MCF 10A (cell line): ENCODE results near the gene ZFHX3. TPM values are rescaled to one million over a fixed set of nuclear protein-coding genes. Genes with fewer than 3 reads are reported as not detected.

Source experiments
- BruUV-seq: library from RNA; stranded (reverse); fragments of 400-500 nt; replicated peaks from 2 replicates; lab custom pipeline; 2021; lab: Mats Ljungman, UMichigan
- CTCF ChIA-PET: fragments of 300-600 bp; sonication (Branson Sonifier 250); formaldehyde crosslinking; extraction: SDS; loops from one replicate; lab custom pipeline; 2021; ENCODE audit warnings: antibody characterized with exemption, inconsistent platforms; lab: Yijun Ruan, JAX
- POLR2A ChIA-PET: fragments of 300-600, 350-650 bp; sonication (Branson Sonifier 250); formaldehyde crosslinking; extraction: SDS; loops from one replicate; lab custom pipeline; 2020; ENCODE audit warnings: antibody characterized with exemption, inconsistent platforms; lab: Yijun Ruan, JAX
- DNase-seq: peaks from one replicate; pipeline ENCODE4 v3.0.0-alpha.2; 2018; ENCODE audit not compliant: unreplicated experiment
- H3K27ac Mint-ChIP-seq: one replicate; pipeline ENCODE4 v1.8.0; 2022; ENCODE audit warnings: mild to moderate bottlenecking, low read depth, mixed read lengths; ENCODE audit not compliant: unreplicated experiment
- H3K27me3 Mint-ChIP-seq: one replicate; pipeline ENCODE4 v1.8.0; 2022; ENCODE audit warnings: mixed read lengths; ENCODE audit not compliant: insufficient read depth, unreplicated experiment
- H3K36me3 Mint-ChIP-seq: one replicate; pipeline ENCODE4 v1.8.0; 2022; ENCODE audit warnings: mild to moderate bottlenecking, moderate library complexity, mixed read lengths; ENCODE audit not compliant: insufficient read depth, unreplicated experiment
- H3K4me1 Mint-ChIP-seq: one replicate; pipeline ENCODE4 v1.8.0; 2022; ENCODE audit warnings: mixed read lengths; ENCODE audit not compliant: insufficient read depth, unreplicated experiment
- H3K4me3 Mint-ChIP-seq: one replicate; pipeline ENCODE4 v1.8.0; 2022; ENCODE audit warnings: mild to moderate bottlenecking, moderate library complexity, mixed read lengths; ENCODE audit not compliant: unreplicated experiment
- H3K9me3 Mint-ChIP-seq: one replicate; pipeline ENCODE4 v1.8.0; 2022; ENCODE audit warnings: mixed read lengths; ENCODE audit not compliant: unreplicated experiment
- intact Hi-C: fragments of 100-400 bp; cut with micrococcal nuclease; formaldehyde crosslinking; loops from 2 replicates; pipeline ENCODE4 v1.14.1; 2022
- total RNA-seq: library from RNA; stranded (reverse); gene quantifications from 2 replicates; pipeline ENCODE4 v1.2.3, GENCODE V29; 2022
- TF ChIP-seq, protein P1 (sequence below): fragments of 200-600 bp; IDR thresholded peaks from one replicate; pipeline ENCODE4 v1.8.0; 2022; ENCODE audit warnings: antibody characterized with exemption, mild to moderate bottlenecking; ENCODE audit not compliant: unreplicated experiment

The ZFHX3 gene
- total RNA-seq, 1 experiment from 2014 or later = 27.4 TPM

GRCh38 chr16:72958522-72959076 is 89.3 kb downstream of the ZFHX3 start:
- intact Hi-C loops = no loop called here
- peaks cover 4% of the 10 kb centered on the region for H3K4me1 Mint-ChIP-seq
- no peak overlapping the region for H3K4me3 Mint-ChIP-seq
- POLR2A ChIA-PET = no interaction called here
- no TSS peak for BruUV-seq
- no peak for DNase-seq
- H3K9me3 Mint-ChIP-seq = no peaks in the 10 kb centered on the region
- peaks cover 60% of the 10 kb centered on the region for H3K36me3 Mint-ChIP-seq
- H3K27me3 Mint-ChIP-seq = no peaks in the 10 kb centered on the region
- H3K27ac Mint-ChIP-seq = no peak overlapping the region
- CTCF ChIA-PET = interaction anchor here (0.6 to 1.1 kb wide), 2 partner anchors 100 to 126 kb away, joined by 3 read pairs; no protein-coding TSS in a partner anchor
- TF ChIP-seq, protein P1, sequence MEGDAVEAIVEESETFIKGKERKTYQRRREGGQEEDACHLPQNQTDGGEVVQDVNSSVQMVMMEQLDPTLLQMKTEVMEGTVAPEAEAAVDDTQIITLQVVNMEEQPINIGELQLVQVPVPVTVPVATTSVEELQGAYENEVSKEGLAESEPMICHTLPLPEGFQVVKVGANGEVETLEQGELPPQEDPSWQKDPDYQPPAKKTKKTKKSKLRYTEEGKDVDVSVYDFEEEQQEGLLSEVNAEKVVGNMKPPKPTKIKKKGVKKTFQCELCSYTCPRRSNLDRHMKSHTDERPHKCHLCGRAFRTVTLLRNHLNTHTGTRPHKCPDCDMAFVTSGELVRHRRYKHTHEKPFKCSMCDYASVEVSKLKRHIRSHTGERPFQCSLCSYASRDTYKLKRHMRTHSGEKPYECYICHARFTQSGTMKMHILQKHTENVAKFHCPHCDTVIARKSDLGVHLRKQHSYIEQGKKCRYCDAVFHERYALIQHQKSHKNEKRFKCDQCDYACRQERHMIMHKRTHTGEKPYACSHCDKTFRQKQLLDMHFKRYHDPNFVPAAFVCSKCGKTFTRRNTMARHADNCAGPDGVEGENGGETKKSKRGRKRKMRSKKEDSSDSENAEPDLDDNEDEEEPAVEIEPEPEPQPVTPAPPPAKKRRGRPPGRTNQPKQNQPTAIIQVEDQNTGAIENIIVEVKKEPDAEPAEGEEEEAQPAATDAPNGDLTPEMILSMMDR = no peak

GRCh38 chr16:72957303-72958277 is 90.3 kb downstream of the ZFHX3 start:
- DNase-seq = no peak
- TF ChIP-seq, protein P1 = no peak
- Mint-ChIP-seq H3K27me3 (no peaks in the 10 kb centered on the region), H3K9me3 (no peaks in the 10 kb centered on the region), H3K4me1 (peaks cover 4% of the 10 kb centered on the region), H3K27ac (no peak overlapping the region), H3K36me3 (peaks cover 61% of the 10 kb centered on the region), H3K4me3 (no peak overlapping the region)
- no TSS peak for BruUV-seq
- ChIA-PET CTCF (no interaction called here), POLR2A (interaction anchor here (0.6 kb wide), 2 partner anchors 722 to 1651 kb away, joined by 3 to 6 read pairs; no protein-coding TSS in a partner anchor)
- intact Hi-C loops = no loop called here

DNA sequence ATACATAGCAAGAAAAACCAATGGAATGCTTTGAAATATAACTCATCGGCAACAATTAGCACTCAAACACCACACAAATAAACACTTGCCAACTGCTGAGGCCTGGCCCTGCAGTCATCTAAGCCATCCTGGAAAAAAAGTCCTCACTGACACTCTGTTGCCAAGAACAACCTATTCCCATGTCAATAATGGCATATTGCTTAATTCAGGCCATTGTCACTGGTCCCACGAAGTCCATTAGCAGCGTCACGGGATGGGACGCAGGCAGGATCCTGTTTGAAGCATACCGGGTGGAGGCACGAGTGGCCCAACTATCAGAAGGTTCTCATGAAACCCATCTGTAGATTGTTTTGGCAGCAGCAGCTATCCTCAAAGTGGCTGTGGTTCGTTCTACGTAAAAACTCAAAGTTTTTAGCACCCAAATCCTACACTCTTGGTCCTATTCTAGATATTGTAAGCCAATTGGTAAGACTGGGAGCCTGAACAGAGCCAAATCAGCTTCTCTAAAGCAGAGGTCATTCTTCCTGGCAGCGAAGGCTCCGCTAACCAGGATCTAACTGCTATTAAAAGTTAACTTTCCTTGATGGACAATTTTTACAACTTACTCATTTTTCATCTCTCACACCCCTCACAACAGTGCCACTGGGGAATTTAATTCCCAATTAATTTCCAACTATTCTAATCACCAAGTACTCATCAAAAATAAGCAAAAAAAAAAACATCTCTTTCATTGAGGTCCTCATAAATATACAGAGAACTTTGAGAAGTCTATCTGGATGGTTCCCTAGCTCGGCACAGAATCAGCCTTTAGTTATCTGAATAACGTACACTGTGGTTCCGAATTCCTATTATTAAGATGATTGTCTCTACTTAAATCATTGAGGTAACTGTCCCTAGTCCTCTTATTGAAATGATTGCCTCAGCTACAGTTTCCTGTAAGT is 91.5 kb downstream of the ZFHX3 start:
- no peak overlapping the region for H3K4me3 Mint-ChIP-seq
- DNase-seq = no peak
- CTCF ChIA-PET = interaction anchor here (0.6 to 0.8 kb wide), 3 partner anchors 11 to 698 kb away, joined by 3 read pairs; no protein-coding TSS in a partner anchor
- no peaks in the 10 kb centered on the region for H3K9me3 Mint-ChIP-seq
- POLR2A ChIA-PET = no interaction called here
- no peak overlapping the region for H3K27ac Mint-ChIP-seq
- no TSS peak for BruUV-seq
- TF ChIP-seq, protein P1 = no peak
- no peaks in the 10 kb centered on the region for H3K27me3 Mint-ChIP-seq
- peaks cover 65% of the 10 kb centered on the region for H3K36me3 Mint-ChIP-seq
- peaks cover 4% of the 10 kb centered on the region for H3K4me1 Mint-ChIP-seq
- intact Hi-C loops = no loop called here
